Measurements from ENCODE around the gene SNU13.

DNA sequence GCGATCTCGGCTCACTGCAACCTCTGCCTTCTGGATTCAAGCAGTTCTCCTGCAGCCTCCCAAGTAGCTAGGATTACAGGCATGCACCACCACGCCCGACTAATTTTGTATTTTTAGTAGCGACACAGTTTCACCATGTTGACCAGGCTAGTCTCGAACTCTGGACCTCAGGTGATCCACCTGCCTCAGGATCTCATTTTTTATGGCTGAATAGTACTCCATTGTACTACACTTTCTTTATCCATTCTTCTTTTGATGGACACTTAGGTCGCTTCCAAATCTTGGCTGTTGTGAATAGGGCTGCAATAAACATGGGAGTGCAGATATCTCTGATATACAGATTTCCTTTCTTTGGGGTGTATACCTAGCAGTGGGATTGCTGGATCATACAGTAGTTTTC is 46.8 kb downstream of the SNU13 start:
- TF ChIP-seq, protein P1, sequence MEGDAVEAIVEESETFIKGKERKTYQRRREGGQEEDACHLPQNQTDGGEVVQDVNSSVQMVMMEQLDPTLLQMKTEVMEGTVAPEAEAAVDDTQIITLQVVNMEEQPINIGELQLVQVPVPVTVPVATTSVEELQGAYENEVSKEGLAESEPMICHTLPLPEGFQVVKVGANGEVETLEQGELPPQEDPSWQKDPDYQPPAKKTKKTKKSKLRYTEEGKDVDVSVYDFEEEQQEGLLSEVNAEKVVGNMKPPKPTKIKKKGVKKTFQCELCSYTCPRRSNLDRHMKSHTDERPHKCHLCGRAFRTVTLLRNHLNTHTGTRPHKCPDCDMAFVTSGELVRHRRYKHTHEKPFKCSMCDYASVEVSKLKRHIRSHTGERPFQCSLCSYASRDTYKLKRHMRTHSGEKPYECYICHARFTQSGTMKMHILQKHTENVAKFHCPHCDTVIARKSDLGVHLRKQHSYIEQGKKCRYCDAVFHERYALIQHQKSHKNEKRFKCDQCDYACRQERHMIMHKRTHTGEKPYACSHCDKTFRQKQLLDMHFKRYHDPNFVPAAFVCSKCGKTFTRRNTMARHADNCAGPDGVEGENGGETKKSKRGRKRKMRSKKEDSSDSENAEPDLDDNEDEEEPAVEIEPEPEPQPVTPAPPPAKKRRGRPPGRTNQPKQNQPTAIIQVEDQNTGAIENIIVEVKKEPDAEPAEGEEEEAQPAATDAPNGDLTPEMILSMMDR (IDR thresholded peaks at IDR 0.05) = no peak
- TF ChIP-seq EZH2 (IDR thresholded peaks at IDR 0.05) = no peak
- TF ChIP-seq EZH2phosphoT487 (IDR thresholded peaks at IDR 0.05) = no peak

All from neural progenitor cell (in vitro differentiated cells).